ENCODE measurements around the gene BRIX1. TPM values are rescaled to one million over a fixed set of nuclear protein-coding genes. Genes with fewer than 3 reads are reported as not detected.

The BRIX1 gene
- total and polyA plus RNA-seq, 12 donors = 9.5 to 17.2 (median 14.9) TPM

DNA sequence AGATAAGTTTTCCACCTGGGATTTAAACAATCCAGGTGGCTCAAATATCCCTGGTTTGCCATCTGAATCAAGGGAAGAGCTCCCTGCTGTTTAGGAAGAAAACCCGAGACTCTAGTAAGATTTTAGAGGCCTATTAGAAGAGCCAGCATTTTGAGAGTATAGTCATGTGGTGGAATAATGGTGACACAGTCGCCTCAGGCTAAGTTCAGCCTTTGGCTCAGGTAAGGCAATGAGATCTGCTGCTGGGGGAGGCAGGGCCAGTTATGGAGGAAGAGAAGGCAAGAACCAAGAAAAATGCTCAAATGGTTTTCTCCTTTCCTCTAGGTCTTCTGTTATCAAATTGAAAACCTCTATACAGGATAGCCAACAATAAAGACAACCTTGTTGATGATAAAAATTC lies 16.4 kb upstream of the BRIX1 start:
- Histone ChIP-seq H3K36me3 (peaks cover 0 to 21% (median 0%) of the 10 kb centered on the region in 9 donors), H3K4me1 (no peaks in the 10 kb centered on the region), H3K27me3 (no peaks in the 10 kb centered on the region), H3K27ac (no peak overlapping the region), H3K9me3 (no peaks in the 10 kb centered on the region), H3K4me3 (no peak overlapping the region)
- intact Hi-C loops (cut with DNase I) = loop anchor here (2.0 to 10.0 kb wide), 8 partner anchors 244 to 427 kb away; partner anchors contain the start of gene RAI14 (in 3 of the 10)
- DNase-seq (no peak), ATAC-seq (no peak)
- 96 to 98% methylated on average over 2 of the region's 2 CpGs for WGBS, 2 donors
- TF ChIP-seq, protein P1, sequence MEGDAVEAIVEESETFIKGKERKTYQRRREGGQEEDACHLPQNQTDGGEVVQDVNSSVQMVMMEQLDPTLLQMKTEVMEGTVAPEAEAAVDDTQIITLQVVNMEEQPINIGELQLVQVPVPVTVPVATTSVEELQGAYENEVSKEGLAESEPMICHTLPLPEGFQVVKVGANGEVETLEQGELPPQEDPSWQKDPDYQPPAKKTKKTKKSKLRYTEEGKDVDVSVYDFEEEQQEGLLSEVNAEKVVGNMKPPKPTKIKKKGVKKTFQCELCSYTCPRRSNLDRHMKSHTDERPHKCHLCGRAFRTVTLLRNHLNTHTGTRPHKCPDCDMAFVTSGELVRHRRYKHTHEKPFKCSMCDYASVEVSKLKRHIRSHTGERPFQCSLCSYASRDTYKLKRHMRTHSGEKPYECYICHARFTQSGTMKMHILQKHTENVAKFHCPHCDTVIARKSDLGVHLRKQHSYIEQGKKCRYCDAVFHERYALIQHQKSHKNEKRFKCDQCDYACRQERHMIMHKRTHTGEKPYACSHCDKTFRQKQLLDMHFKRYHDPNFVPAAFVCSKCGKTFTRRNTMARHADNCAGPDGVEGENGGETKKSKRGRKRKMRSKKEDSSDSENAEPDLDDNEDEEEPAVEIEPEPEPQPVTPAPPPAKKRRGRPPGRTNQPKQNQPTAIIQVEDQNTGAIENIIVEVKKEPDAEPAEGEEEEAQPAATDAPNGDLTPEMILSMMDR (IDR thresholded peaks at IDR 0.05) = no peak

DNA sequence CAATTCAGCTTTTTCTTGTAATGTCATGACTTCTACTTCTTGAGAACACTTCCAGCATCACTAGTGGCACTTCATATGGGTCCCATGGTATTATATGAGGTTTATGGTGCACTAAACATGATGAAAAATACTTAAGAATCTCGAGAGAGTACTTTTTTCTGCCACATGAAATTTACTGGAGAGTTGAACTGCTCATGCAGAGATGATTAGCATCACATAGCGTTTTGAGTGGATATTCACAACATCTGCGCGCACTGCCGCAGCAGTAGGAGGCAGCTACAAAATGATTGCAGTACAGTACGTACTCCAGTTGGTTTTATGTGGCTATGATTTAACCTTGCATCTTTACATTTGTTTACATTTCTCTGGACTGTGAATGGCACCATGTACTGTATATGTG lies 14.9 kb upstream of the BRIX1 start:
- Histone ChIP-seq H3K9me3 (no peaks in the 10 kb centered on the region), H3K36me3 (peaks cover 0 to 28% (median 0%) of the 10 kb centered on the region in 9 donors), H3K4me1 (no peaks in the 10 kb centered on the region), H3K27me3 (no peaks in the 10 kb centered on the region), H3K27ac (no peak overlapping the region), H3K4me3 (no peak overlapping the region)
- TF ChIP-seq, protein P1 (IDR thresholded peaks at IDR 0.05) = no peak
- DNase-seq (no peak), ATAC-seq (no peak)
- WGBS, 2 donors = 94 to 97% methylated on average over 6 of the region's 6 CpGs
- intact Hi-C loops (cut with DNase I) = loop anchor here in 1 of 10 donors (5.0 kb wide), 1 partner anchor 423 kb away; no protein-coding TSS in a partner anchor

DNA sequence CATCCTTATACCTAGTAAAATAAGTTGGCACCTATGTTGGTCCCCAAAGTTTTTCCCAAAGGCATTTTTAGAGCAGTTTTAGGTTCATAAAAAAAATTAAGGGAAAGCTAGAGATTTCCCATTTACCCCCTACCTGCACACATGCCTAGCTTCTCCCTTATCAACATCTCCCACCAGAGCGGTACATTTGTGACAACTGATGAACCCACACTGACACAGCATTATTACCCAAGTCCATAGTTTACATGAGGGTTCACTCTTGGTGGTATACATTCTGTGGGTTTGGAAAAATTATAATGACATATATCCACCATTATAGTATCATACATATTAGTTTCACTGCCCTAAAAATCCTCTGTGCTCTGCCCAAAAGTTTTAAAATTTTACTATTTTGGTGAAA lies 12.3 kb upstream of the BRIX1 start:
- no peak overlapping the region for H3K27ac ChIP-seq
- DNase-seq = no peak
- no peaks in the 10 kb centered on the region for H3K9me3 ChIP-seq
- H3K4me1 ChIP-seq = no peaks in the 10 kb centered on the region
- intact Hi-C loops (cut with DNase I) = loop anchor here in 1 of 10 donors (5.0 kb wide), 1 partner anchor 426 kb away; no protein-coding TSS in a partner anchor
- TF ChIP-seq, protein P1 (IDR thresholded peaks at IDR 0.05) = no peak
- no peaks in the 10 kb centered on the region for H3K27me3 ChIP-seq
- 92 to 98% methylated on average over 1 of the region's 1 CpG for WGBS, 2 donors
- H3K4me3 ChIP-seq = no peak overlapping the region
- peaks cover 0 to 54% (median 4%) of the 10 kb centered on the region in 9 donors for H3K36me3 ChIP-seq
- ATAC-seq = no peak

DNA sequence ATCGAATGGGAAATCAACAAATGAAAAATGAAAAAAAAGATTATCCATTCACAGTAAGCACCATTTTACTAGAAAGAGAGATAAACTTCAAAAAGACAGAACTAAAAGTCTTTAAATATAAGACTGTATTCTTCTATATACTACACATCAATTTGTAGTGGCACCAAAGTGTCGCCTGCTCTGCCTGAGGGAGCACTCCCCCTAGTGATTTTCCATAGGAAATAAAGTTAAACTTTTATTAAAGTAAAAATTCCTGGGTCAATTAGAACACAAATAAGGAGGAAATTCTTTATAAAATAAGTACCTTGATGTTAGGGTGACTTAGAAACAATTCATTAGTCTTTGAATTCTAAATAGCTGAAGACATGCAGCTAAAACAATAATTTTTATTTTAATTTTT lies 9.9 kb upstream of the BRIX1 start:
- Histone ChIP-seq H3K4me1 (no peaks in the 10 kb centered on the region), H3K27ac (no peak overlapping the region), H3K27me3 (no peaks in the 10 kb centered on the region), H3K36me3 (peaks cover 0 to 67% (median 5%) of the 10 kb centered on the region in 9 donors), H3K4me3 (no peak overlapping the region), H3K9me3 (no peaks in the 10 kb centered on the region)
- intact Hi-C loops (cut with DNase I) = no loop called here
- ATAC-seq (no peak), DNase-seq (no peak)
- TF ChIP-seq, protein P1 (IDR thresholded peaks at IDR 0.05) = peak in 6 of 9 donors; percentile 9 to 48 (median 34)
- WGBS, 2 donors = 87 to 91% methylated on average over 2 of the region's 2 CpGs
